ENCODE data around the gene TEAD1. TPM values are rescaled to one million over a fixed set of nuclear protein-coding genes. Genes with fewer than 3 reads are reported as not detected.

Gene TEAD1
- total RNA-seq, 1 donor = 176 TPM

DNA sequence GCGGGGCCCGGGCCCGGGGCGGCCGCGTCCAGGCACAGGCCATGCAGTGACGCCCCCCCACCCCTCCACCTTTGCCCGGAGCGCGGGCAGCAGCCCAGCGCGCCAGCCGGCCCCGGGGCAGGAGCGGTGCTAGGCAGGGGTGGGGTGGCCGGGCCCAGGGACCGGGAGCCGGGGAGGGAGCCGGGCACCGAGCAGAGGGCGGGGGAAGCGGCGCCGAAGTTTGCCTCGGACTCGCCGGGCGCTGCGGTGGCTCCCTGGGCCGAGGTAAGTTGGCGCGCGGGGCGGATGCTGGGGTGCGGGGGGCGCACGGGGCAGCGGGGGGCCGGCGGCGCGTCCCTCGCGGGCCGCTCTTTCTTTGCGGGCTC, 332 bp downstream of the TEAD1 start:
- H4K20me1 ChIP-seq (ENCODE audit: insufficient read depth, low read length) = peaks cover 22% of the 10 kb centered on the region
- peak overlapping the region; percentile 85 for H3K4me3 ChIP-seq (ENCODE audit: insufficient read depth, low read length)
- no peaks in the 10 kb centered on the region for H3K27me3 ChIP-seq (ENCODE audit: insufficient read depth, low read length)
- DNase-seq (ENCODE audit: insufficient read length, low spot score, missing footprints) = peak; percentile 92
- H3K27ac ChIP-seq (ENCODE audit: low read depth, low read length) = no peak overlapping the region
- H3K36me3 ChIP-seq (ENCODE audit: insufficient read depth, low read length) = peaks cover 5% of the 10 kb centered on the region
- peaks cover 33% of the 10 kb centered on the region for H3K4me1 ChIP-seq (ENCODE audit: insufficient read depth, low read length)
- no peak overlapping the region for H2AFZ ChIP-seq (ENCODE audit: low read length)
- no peak overlapping the region for H3K4me2 ChIP-seq (ENCODE audit: insufficient read depth, low read length)
- peaks cover 48% of the 10 kb centered on the region for H3K79me2 ChIP-seq (ENCODE audit: insufficient read depth, low read length)
- no peaks in the 10 kb centered on the region for H3K9me3 ChIP-seq (ENCODE audit: low read depth, low read length)
- TF ChIP-seq, protein P1, sequence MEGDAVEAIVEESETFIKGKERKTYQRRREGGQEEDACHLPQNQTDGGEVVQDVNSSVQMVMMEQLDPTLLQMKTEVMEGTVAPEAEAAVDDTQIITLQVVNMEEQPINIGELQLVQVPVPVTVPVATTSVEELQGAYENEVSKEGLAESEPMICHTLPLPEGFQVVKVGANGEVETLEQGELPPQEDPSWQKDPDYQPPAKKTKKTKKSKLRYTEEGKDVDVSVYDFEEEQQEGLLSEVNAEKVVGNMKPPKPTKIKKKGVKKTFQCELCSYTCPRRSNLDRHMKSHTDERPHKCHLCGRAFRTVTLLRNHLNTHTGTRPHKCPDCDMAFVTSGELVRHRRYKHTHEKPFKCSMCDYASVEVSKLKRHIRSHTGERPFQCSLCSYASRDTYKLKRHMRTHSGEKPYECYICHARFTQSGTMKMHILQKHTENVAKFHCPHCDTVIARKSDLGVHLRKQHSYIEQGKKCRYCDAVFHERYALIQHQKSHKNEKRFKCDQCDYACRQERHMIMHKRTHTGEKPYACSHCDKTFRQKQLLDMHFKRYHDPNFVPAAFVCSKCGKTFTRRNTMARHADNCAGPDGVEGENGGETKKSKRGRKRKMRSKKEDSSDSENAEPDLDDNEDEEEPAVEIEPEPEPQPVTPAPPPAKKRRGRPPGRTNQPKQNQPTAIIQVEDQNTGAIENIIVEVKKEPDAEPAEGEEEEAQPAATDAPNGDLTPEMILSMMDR (IDR thresholded peaks at IDR 0.05; ENCODE audit: extremely low read depth, low read depth, low read length) = no peak

DNA sequence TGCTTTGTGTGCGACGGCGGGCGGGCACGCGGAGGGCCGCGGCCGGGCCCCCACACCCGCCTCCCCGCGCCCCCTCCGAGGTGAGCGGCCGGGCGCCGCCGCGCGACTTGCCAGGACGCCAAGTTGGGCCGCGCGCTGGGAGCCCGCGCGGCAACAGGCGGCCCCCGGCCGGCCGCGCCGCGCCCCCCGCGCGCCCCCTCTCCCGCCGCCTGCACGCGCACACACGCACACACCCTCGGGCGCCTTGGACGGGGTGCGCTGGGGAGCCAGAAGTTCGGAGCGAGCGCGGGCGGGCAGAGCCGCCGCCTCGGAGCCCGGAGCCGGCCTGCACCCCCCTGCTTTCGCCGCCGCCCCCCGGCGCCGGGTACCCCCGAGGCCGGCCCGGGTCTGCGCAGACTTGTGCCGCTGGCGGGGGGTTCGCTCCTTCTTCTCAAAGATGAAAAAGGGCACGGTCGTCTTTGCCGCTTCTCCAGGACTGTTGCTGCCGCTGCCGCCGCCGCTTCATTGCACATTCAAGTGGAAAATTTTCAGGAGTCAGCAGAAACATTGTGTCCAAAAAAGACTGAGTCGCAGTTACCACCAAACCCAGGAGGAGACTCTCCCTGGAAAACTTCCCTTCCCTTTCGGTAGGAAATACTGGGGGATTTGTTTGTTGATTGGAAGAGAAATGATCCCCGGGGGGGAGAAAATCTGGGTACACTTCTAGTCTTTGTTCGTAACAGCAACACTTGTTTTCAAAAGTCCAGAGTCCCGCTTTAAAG, 895 bp downstream of the TEAD1 start:
- Histone ChIP-seq H2AFZ (ENCODE audit: low read length) (no peak overlapping the region), H3K4me1 (ENCODE audit: insufficient read depth, low read length) (peaks cover 36% of the 10 kb centered on the region), H3K79me2 (ENCODE audit: insufficient read depth, low read length) (peaks cover 54% of the 10 kb centered on the region), H3K4me3 (ENCODE audit: insufficient read depth, low read length) (peak overlapping the region; percentile 85), H3K27me3 (ENCODE audit: insufficient read depth, low read length) (no peaks in the 10 kb centered on the region), H3K9me3 (ENCODE audit: low read depth, low read length) (no peaks in the 10 kb centered on the region), H3K36me3 (ENCODE audit: insufficient read depth, low read length) (peaks cover 5% of the 10 kb centered on the region), H3K27ac (ENCODE audit: low read depth, low read length) (peak overlapping the region; percentile 90), H4K20me1 (ENCODE audit: insufficient read depth, low read length) (peaks cover 25% of the 10 kb centered on the region), H3K4me2 (ENCODE audit: insufficient read depth, low read length) (peak overlapping the region; percentile 99)
- TF ChIP-seq, protein P1 (IDR thresholded peaks at IDR 0.05; ENCODE audit: extremely low read depth, low read depth, low read length) = no peak
- DNase-seq (ENCODE audit: insufficient read length, low spot score, missing footprints) = peak; percentile 88

DNA sequence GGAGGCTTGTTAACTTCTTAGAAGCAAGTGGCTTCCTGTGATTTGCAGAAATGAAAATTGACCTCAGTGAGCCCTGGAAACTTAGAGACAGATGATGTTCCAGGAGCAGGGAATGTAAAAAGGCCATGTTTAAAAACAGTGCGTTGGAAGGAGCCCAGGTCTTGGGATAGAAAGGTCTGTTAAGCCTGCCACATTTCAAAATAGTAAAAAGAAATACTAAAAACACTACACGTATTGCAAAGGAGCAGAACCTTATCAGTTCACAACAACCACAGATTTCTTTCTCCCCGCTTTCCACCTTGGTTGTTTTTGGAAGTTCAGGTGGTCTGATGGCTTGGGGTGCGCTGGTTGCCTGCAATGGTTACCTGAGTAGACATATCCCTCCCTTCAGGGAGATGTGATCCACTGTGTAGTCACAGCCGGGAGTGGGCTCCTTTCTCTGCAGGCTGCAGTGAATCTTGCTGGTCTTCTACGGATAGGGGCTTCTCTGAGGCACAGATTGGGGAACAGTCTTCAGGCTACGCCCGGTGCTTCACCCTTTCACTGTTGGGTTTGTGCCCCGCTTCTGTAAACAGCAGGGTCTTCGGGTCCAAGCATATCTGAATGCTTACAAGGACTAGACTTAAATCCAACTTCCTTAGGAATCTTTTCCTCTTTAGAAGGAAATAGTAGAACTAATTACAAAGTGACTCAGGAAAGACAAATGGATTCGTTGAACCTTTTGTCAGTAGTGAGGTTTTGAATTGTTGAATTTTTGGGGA, 1.9 kb downstream of the TEAD1 start:
- TF ChIP-seq, protein P1 (IDR thresholded peaks at IDR 0.05; ENCODE audit: extremely low read depth, low read depth, low read length) = no peak

DNA sequence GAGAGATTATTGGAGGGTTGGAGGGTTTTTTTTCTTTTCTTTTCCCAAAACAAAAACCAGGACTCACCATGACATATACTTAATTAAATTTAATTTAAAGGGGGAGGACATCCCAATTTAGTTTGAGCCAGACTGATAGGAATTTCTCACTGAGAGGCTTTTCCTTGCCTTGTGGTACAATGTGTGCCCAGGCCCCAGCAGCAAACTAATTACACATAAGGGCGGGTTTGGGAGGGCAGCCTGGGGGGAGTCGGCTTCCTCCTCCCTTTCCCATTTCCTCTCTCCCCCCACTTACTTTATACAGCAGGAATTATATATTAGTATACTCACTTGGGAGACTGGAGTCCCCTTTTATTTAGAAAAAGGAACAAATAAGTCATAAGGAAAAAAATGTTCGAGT, 2.9 kb downstream of the TEAD1 start:
- Histone ChIP-seq H3K36me3 (ENCODE audit: insufficient read depth, low read length) (peaks cover 16% of the 10 kb centered on the region), H3K4me1 (ENCODE audit: insufficient read depth, low read length) (peaks cover 43% of the 10 kb centered on the region), H4K20me1 (ENCODE audit: insufficient read depth, low read length) (peaks cover 33% of the 10 kb centered on the region), H3K79me2 (ENCODE audit: insufficient read depth, low read length) (peaks cover 74% of the 10 kb centered on the region), H3K4me2 (ENCODE audit: insufficient read depth, low read length) (peak overlapping the region; percentile 99), H3K27me3 (ENCODE audit: insufficient read depth, low read length) (no peaks in the 10 kb centered on the region), H2AFZ (ENCODE audit: low read length) (no peak overlapping the region), H3K4me3 (ENCODE audit: insufficient read depth, low read length) (peak overlapping the region; percentile 85), H3K27ac (ENCODE audit: low read depth, low read length) (peak overlapping the region; percentile 90), H3K9me3 (ENCODE audit: low read depth, low read length) (no peaks in the 10 kb centered on the region)
- TF ChIP-seq, protein P1 (IDR thresholded peaks at IDR 0.05; ENCODE audit: extremely low read depth, low read depth, low read length) = no peak
- peak; percentile 93 for DNase-seq (ENCODE audit: insufficient read length, low spot score, missing footprints)

More for the DNA sequence above, 1.9 kb downstream of the TEAD1 start:
- Histone ChIP-seq H4K20me1 (ENCODE audit: insufficient read depth, low read length) (peaks cover 25% of the 10 kb centered on the region), H3K4me3 (ENCODE audit: insufficient read depth, low read length) (peak overlapping the region; percentile 85), H3K4me1 (ENCODE audit: insufficient read depth, low read length) (peaks cover 43% of the 10 kb centered on the region), H3K27me3 (ENCODE audit: insufficient read depth, low read length) (no peaks in the 10 kb centered on the region), H3K4me2 (ENCODE audit: insufficient read depth, low read length) (peak overlapping the region; percentile 99), H3K27ac (ENCODE audit: low read depth, low read length) (peak overlapping the region; percentile 90), H3K36me3 (ENCODE audit: insufficient read depth, low read length) (peaks cover 10% of the 10 kb centered on the region), H3K9me3 (ENCODE audit: low read depth, low read length) (no peaks in the 10 kb centered on the region), H2AFZ (ENCODE audit: low read length) (no peak overlapping the region), H3K79me2 (ENCODE audit: insufficient read depth, low read length) (peaks cover 64% of the 10 kb centered on the region)
- DNase-seq (ENCODE audit: insufficient read length, low spot score, missing footprints) = peak; percentile 90
